Gastroesophageal sphincter (tissue), 3 donors: ENCODE results near the gene ANGPT4.

ENCODE experiments used
- EP300 ChIP-seq: sonication (generic); formaldehyde crosslinking; IDR thresholded peaks from one replicate; pipeline ENCODE4 v1.6.1; 2017; ENCODE audit warnings: antibody characterized with exemption, mild to moderate bottlenecking
- TF ChIP-seq, protein P1 (sequence below), 4 experiments: fragments of 200-600 bp in 2 of 4; fragments of 450-650 bp in 2 of 4; sonication (generic) in 1 of 4; IDR thresholded peaks; one replicate each; pipeline ENCODE4 v1.5.1; 2017 to 2019; ENCODE audit warnings: antibody characterized with exemption in 4 of 4, mild to moderate bottlenecking in 2 of 4, moderate library complexity in 2 of 4

DNA sequence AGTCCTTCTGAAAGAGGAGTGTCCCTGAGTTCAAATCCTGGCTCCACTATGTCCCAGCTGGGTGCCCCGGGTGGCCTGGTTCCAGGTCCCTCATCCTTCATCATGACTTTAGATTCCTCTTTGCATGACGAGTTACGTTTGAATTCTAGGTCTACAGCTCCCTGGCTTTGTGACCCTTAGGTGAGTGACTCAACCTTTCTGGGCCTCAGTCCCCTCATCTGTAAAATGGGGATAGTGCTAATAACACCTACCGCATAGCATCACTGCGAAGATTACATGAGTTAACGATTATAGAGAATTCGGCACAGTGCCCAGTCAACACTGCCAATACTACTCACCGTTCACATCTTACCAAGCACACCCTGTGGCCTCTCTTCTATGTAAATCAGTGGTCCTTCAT is 46.5 kb upstream of the ANGPT4 start:
- no peak for TF ChIP-seq EP300
- TF ChIP-seq, protein P1, sequence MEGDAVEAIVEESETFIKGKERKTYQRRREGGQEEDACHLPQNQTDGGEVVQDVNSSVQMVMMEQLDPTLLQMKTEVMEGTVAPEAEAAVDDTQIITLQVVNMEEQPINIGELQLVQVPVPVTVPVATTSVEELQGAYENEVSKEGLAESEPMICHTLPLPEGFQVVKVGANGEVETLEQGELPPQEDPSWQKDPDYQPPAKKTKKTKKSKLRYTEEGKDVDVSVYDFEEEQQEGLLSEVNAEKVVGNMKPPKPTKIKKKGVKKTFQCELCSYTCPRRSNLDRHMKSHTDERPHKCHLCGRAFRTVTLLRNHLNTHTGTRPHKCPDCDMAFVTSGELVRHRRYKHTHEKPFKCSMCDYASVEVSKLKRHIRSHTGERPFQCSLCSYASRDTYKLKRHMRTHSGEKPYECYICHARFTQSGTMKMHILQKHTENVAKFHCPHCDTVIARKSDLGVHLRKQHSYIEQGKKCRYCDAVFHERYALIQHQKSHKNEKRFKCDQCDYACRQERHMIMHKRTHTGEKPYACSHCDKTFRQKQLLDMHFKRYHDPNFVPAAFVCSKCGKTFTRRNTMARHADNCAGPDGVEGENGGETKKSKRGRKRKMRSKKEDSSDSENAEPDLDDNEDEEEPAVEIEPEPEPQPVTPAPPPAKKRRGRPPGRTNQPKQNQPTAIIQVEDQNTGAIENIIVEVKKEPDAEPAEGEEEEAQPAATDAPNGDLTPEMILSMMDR (IDR thresholded peaks at IDR 0.05) = no peak
